ENCODE data around the gene PPHLN1.
A peak's percentile ranks its signal among the peaks of the same experiment; 100 is the strongest.
"Not testable (repeated sequence)": the region's sequence is repeated elsewhere in the genome, so short reads cannot be mapped to it uniquely, and the experiment has no call there.

PPHLN1 gene

DNA sequence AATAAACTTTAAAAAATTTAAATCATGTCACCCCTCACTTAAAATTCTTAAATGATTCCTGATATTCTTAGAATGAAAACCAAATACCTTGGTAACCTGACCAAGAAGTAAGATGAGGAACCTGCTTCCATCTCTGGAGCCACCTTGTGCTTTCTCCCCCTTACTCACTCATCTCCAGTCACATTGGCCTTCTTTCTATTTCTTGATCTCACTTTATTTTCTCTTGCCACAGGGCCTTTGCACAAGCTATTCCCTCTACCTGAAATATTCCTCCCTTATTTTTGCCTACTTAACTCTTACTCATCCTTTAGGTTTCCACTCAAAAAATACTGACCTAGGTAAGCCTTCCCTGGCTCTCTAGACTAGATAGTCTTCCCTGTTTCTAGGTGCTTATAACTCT is 5.2 kb upstream of the PPHLN1 start:
- DNase-seq (ENCODE audit: low read depth) = no peak
- TF ChIP-seq, protein P1, sequence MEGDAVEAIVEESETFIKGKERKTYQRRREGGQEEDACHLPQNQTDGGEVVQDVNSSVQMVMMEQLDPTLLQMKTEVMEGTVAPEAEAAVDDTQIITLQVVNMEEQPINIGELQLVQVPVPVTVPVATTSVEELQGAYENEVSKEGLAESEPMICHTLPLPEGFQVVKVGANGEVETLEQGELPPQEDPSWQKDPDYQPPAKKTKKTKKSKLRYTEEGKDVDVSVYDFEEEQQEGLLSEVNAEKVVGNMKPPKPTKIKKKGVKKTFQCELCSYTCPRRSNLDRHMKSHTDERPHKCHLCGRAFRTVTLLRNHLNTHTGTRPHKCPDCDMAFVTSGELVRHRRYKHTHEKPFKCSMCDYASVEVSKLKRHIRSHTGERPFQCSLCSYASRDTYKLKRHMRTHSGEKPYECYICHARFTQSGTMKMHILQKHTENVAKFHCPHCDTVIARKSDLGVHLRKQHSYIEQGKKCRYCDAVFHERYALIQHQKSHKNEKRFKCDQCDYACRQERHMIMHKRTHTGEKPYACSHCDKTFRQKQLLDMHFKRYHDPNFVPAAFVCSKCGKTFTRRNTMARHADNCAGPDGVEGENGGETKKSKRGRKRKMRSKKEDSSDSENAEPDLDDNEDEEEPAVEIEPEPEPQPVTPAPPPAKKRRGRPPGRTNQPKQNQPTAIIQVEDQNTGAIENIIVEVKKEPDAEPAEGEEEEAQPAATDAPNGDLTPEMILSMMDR (conservative IDR thresholded peaks at IDR 0.05; ENCODE audit: low read length) = no peak

DNA sequence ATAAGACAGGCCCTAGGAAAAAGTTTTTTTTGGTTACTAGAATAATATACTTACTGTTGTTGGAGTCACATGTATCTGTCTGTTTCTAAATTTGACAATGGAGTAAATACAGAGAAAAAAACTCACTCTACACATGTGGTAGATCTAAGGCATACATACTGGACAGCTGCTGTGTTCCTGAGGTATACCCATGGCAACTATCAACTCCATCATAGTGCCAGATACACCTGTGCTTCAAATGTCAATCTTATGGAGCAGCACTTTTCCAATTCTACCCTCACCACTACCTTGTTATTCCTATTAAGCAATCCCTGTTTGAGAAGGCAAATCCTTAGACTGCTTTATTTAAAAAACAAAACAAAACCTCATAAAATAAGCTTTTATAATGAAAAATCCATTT is 3.4 kb upstream of the PPHLN1 start:
- DNase-seq (ENCODE audit: low read depth) = no peak
- H3K4me3 ChIP-seq (ENCODE audit: low read length) = no peak overlapping the region
- TF ChIP-seq, protein P1 (conservative IDR thresholded peaks at IDR 0.05; ENCODE audit: low read length) = no peak

More for the DNA sequence above, 5.2 kb upstream of the PPHLN1 start:
- no peak overlapping the region for H3K4me3 ChIP-seq (ENCODE audit: low read length)

DNA sequence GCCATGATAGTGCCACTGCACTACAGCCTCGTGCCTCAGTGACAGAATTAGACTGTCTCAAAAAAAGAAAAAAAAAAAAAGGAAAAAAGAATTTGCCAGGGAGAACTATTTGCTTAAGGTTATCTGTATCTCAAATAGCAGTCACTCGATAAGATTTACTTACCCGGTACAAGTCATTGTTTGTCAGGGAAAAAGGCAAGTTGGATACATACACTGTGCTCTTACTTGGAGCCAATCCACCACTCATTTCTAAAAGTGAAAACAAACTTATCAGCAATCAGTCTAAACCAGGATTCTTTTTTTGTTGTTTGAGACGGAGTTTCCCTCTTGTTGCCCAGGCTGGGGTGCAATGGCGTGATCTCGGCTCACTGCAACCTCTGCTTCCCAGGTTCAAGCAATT is 2.1 kb upstream of the PPHLN1 start:
- H3K4me3 ChIP-seq (ENCODE audit: low read length) = no peak overlapping the region
- TF ChIP-seq, protein P1 (conservative IDR thresholded peaks at IDR 0.05; ENCODE audit: low read length) = no peak
- no peak for DNase-seq (ENCODE audit: low read depth)

DNA sequence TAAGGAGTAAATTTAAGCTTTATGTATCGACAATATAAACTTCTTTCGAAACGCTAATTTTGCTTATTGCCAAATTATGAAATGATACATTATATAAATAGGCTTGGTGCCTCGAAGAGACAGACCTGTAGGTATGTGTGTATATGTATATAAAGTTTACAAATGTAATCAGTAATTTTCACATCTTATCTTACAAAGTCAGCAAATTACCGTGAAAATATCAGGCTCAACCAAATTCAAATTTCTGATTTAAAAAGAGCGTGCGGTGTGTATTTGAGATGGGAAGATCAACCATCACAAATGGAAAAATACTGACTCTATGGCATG is 678 bp upstream of the PPHLN1 start:
- H3K4me3 ChIP-seq (ENCODE audit: low read length) = peak overlapping the region; percentile 79
- DNase-seq (ENCODE audit: low read depth) = no peak
- TF ChIP-seq, protein P1 (conservative IDR thresholded peaks at IDR 0.05; ENCODE audit: low read length) = no peak

DNA sequence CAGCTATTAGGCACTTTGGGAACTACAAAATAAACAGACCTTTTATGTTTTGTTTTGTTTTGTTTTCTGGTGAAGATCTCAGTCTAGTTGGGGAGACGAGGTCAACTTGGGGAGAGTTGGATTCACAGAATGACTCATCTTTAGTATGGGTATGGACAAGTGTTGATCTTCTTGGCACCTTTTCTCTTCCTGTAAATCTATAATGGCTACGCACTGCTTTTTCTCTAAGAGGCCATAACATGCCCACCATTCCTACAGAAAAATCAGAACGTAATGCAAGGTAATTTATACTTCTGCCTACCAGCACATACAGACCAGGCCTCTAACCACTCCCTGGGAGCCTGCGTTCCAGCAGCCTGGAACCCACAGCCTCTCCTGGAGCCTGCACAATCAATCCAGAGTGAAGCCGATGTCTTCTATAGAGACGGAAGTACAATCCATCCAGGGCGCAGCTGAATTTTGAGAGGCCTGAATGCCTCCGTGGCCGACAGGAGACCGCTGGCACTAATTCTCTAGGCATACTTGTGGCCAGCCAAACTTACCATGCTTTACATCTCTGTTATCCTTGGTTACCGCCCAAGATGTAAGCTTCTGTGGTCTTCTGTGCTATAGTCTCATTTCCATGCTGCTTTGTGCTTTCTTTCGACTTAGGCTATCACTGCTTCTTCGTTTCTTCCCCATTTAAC is 717 bp downstream of the PPHLN1 start:
- H3K4me3 ChIP-seq (ENCODE audit: low read length) = peak overlapping the region; percentile 79
- DNase-seq (ENCODE audit: low read depth) = peak; percentile 51
- TF ChIP-seq, protein P1 (conservative IDR thresholded peaks at IDR 0.05; ENCODE audit: low read length) = no peak

DNA sequence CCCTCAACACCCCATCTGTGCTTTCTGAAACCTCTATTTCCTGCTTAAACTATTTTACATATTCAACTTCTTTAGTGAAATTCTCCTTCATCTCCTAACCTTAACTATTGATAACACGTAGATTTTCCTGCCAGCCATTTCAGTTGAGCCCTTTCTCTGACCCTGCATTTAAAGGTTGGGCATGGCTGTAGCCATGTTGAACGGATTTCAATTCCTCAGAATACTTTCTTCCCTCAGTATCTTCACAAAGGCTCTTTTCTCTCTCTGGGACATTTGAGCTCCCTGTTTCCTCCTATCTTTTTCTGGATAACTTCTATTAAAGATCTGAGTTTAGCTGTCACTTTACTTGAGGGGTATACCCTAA is 1.2 kb downstream of the PPHLN1 start:
- TF ChIP-seq, protein P1 (conservative IDR thresholded peaks at IDR 0.05; ENCODE audit: low read length) = no peak
- DNase-seq (ENCODE audit: low read depth) = no peak
- H3K4me3 ChIP-seq (ENCODE audit: low read length) = peak overlapping the region; percentile 79

DNA sequence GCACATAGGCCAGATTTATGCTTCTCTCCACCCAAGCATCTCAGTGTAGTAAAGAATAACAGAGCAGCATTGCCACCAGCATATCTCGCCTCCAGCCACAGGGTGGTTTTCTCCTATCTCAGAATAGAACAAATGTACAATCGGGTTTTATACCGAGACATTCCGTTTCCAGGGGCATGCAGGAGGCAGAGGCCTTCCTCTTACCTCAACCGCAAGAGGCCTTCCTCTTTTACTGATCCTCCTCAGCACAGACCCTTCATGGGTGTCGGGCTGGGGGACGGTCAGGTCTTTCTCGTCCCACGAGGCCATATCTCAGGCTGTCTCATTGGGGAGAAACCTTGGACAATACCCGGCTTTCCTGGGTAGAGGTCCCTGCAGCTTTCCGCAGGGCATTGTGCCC is 4.1 kb downstream of the PPHLN1 start:
- H3K4me3 ChIP-seq (ENCODE audit: low read length); DNase-seq (ENCODE audit: low read depth): not testable (repeated sequence)
